ENCODE results near the gene DDX41.

DDX41 gene

DNA sequence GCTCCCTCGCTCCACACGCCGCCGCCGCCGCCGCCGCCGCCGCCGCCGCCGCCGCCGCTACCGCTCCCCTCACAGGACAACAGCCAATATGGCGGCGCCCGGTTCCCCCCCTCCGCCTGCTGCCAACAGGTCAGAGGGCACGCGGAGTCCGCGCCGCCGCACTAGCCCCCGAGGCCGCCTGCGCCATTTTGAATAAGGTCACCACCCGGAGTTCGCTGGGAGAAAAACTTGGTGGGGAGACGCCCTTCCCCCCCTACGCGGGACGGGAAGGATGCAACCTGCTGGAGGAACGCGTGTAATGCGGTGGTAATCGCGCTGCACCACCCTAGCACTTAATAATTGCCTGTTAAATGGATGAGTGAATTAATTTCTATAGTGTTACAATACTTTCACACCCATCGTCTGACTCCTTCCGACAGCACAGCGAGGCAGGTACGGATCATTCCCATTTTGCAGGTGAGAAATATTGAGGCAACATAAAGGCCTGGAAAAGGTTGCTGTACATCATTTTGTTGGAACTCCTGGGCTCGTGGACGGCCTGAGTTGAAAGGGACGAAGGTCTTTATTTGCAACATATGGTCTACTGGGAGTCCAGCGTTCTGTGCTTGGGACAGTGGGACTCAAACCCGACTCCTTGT is 37.8 kb upstream of the DDX41 start, which contains the start of gene FAM193B:
Gene FAM193B (minus strand): TSS at position 90 of the 638 bp plus-strand sequence. CDS start 105 bp downstream, outside the sequence.
- TF ChIP-seq, protein P1, sequence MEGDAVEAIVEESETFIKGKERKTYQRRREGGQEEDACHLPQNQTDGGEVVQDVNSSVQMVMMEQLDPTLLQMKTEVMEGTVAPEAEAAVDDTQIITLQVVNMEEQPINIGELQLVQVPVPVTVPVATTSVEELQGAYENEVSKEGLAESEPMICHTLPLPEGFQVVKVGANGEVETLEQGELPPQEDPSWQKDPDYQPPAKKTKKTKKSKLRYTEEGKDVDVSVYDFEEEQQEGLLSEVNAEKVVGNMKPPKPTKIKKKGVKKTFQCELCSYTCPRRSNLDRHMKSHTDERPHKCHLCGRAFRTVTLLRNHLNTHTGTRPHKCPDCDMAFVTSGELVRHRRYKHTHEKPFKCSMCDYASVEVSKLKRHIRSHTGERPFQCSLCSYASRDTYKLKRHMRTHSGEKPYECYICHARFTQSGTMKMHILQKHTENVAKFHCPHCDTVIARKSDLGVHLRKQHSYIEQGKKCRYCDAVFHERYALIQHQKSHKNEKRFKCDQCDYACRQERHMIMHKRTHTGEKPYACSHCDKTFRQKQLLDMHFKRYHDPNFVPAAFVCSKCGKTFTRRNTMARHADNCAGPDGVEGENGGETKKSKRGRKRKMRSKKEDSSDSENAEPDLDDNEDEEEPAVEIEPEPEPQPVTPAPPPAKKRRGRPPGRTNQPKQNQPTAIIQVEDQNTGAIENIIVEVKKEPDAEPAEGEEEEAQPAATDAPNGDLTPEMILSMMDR (IDR thresholded peaks at IDR 0.05): no peak
- Histone ChIP-seq H3K27ac (peak within 1 kb of the TSS; percentile 59 to 92), H3K4me3 (peak within 1 kb of the TSS; percentile 99)
- DNase-seq (ENCODE audit: low spot score): peak; percentile 97

DNA sequence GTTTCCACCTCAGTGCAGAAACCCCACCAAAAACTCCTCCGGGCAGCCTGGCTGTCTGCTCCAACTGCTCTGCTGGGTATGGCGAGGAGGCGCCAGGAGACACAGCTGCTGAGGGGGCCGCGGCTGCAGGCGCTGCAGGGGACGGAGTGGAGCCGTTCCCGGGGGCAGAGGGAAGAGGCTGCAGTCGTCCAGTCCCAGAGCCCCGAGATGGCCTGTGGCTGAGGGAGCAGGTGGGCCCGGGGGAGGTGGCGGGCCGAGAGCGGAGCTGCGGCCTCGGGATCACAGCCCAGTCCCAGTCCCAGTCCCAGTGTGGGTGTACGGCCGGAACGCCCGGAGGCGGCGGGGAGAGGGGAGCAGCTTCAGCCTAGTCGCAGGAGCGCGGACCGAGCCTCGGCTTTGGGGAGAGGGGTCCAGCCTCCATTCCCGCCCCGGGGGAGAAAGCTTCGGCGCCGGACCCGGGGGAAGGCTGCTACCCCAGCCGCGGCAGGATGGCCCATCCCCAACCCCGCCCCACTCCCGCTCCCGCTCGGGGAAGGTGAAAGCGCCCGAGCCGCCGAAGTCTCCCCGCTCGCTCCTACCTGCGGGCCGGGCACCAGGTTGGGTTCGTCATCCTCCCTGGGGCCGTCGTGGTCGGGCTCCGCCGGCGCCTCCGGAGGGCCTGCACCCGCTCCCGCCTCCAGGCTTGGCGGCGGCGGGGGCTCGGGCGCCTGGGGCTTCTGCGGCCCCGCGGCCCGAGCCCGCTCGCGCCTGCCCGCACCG is 37.1 kb upstream of the DDX41 start:
- DNase-seq (ENCODE audit: low spot score): no peak
- TF ChIP-seq, protein P1 (IDR thresholded peaks at IDR 0.05): no peak
- H3K27ac ChIP-seq: peak overlapping the region; percentile 59 to 92

DNA sequence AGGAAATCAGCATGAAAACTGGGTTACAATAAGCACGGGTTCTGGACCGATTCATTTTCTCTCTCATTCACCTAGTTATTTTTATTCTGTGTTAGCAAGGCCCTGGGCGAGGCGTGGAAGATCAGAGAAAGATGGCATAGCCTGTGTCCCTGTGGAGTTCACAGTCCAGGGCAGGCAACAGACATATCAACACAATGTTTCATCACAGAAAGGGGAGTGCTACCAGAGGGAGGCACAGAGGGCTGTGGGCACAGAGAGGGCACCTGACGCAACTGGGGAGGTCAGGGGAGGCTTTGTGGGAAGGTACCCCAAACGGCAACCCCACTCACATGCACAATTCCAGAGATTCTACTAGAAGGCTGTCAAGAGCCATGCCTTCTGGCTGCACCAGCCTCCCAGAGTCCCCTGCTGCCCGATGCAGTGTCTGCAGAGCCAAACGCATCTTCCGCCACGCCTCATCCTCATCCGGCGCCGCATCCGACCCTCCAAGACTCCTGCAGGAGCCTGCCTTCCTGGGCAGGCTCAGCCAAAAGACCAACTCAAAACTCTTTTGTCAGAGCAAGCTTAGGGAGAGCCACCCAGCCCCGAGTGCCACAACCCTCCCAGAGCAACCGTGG is 36.2 kb upstream of the DDX41 start:
- peak overlapping the region; percentile 59 to 92 for H3K27ac ChIP-seq

More for the DNA sequence above, 37.1 kb upstream of the DDX41 start:
- peak overlapping the region; percentile 99 for H3K4me3 ChIP-seq

DNA sequence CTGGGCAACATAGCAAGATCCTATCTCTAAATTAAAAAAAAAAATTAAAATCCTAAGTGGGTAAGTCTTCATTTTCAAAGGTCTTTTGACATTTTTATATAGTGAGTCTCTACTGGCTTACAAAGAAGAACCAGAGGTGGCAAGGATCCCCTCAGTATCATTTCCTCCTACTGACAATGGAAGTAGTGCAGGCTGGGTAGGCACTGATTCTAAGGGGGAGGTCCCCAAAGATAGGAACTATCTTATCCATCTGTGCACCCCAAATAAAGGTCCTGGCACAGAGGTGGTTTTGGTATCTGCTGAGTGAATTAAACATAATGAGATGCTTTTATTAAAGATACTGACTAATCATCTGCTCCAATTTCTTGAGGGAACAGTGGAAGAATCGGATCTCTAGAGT is 33.4 kb upstream of the DDX41 start:
- Histone ChIP-seq H3K27ac (no peak overlapping the region), H3K4me3 (no peak overlapping the region)
- TF ChIP-seq, protein P1 (IDR thresholded peaks at IDR 0.05): no peak
- no peak for DNase-seq (ENCODE audit: low spot score)

More for the DNA sequence above, 36.2 kb upstream of the DDX41 start:
- no peak for DNase-seq (ENCODE audit: low spot score)
- TF ChIP-seq, protein P1 (IDR thresholded peaks at IDR 0.05): no peak
- peak overlapping the region; percentile 99 for H3K4me3 ChIP-seq

DNA sequence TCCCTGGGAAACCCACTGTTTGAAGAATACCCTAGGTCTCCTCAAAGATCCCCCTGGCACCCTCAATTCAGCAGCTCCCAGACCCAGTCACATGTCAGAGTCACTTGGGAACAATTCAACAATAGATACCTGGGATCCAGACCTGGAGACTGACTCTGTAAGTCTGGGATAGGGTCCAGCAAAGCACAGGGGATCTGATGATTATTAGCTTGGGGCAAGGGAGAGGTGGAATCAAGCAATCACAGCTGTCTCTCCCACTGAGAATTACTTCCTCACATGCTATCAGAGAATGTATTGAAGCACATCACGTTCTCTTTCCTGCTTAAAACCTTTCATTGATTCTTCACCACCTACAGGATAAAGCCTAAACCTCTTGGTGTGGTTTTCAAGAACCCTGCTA is 31.7 kb upstream of the DDX41 start:
- TF ChIP-seq, protein P1 (IDR thresholded peaks at IDR 0.05): no peak
- Histone ChIP-seq H3K27ac (peak overlapping the region in 1 of 2 donors; percentile 21), H3K4me3 (no peak overlapping the region)
- DNase-seq (ENCODE audit: low spot score): no peak

DNA sequence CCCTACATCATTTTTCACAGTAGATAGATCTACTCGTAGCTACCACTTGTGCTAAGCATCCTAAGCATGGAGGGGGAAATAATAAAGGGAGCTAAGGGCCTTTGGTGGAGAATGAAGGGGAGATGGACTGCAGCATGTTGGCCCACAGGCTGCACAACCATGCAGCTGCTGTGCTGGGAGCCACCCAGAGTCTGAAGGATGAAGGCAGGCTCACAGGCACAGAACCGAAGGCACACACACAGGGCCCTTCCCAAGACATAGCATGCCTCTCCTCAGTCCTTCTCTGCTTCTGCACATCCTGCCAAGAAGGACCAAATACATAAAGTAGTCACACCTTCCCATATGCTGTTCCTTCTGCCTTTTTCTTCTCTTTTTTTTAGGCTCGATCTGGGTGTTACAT is 31.0 kb upstream of the DDX41 start:
- DNase-seq (ENCODE audit: low spot score): no peak
- TF ChIP-seq, protein P1 (IDR thresholded peaks at IDR 0.05): no peak
- Histone ChIP-seq H3K27ac (peak overlapping the region in 1 of 2 donors; percentile 48), H3K4me3 (no peak overlapping the region)

All from coronary artery (tissue), 2 donors.